Measurements from ENCODE around the gene AGPAT2.

AGPAT2 gene

GRCh38 chr9:136686794-136687711 lies at the start of gene AGPAT2:
TSS of gene AGPAT2 (minus strand) at chr9:136687457. CDS start at chr9:136687357, 100 bp downstream.
- no peak for DNase-seq

- no peak for DNase-seq
These were observed 48.7 kb upstream of the AGPAT2 start for GRCh38 chr9:136735812-136736480.

GRCh38 chr9:136734837-136735496 lies 47.7 kb upstream of the AGPAT2 start:
- DNase-seq: no peak

- DNase-seq: no peak
These were observed 46.4 kb upstream of the AGPAT2 start for GRCh38 chr9:136733611-136734010.

GRCh38 chr9:136732444-136733178 lies 45.4 kb upstream of the AGPAT2 start:
- DNase-seq: no peak

GRCh38 chr9:136729926-136730325 lies 42.7 kb upstream of the AGPAT2 start:
- DNase-seq: no peak

- no peak for DNase-seq
These were observed 41.9 kb upstream of the AGPAT2 start for GRCh38 chr9:136729144-136729543.

- DNase-seq: no peak
These were observed 41.4 kb upstream of the AGPAT2 start for GRCh38 chr9:136728548-136729123.

- DNase-seq: no peak
These were observed 40.9 kb upstream of the AGPAT2 start for GRCh38 chr9:136728080-136728547.

- DNase-seq: no peak
These were observed 39.5 kb upstream of the AGPAT2 start for GRCh38 chr9:136726631-136727191.

- DNase-seq: no peak
These were observed 38.9 kb upstream of the AGPAT2 start for GRCh38 chr9:136726118-136726517.

GRCh38 chr9:136725612-136726011 lies 38.4 kb upstream of the AGPAT2 start:
- DNase-seq: no peak

- no peak for DNase-seq
These were observed 37.5 kb upstream of the AGPAT2 start for GRCh38 chr9:136724772-136725171.

- DNase-seq: no peak
These were observed 36.7 kb upstream of the AGPAT2 start for GRCh38 chr9:136723989-136724388.

- DNase-seq: no peak
These were observed 36.2 kb upstream of the AGPAT2 start for GRCh38 chr9:136723362-136723976.

GRCh38 chr9:136722969-136723356 lies 35.7 kb upstream of the AGPAT2 start:
- DNase-seq: no peak

GRCh38 chr9:136722093-136722968 lies 35.1 kb upstream of the AGPAT2 start:
- DNase-seq: no peak

GRCh38 chr9:136721339-136722092 lies 34.3 kb upstream of the AGPAT2 start:
- DNase-seq: no peak

- no peak for DNase-seq
These were observed 33.7 kb upstream of the AGPAT2 start for GRCh38 chr9:136720898-136721338.
